Sciatic nerve (tissue), 2 donors: ENCODE data around the gene CPA3. TPM values are rescaled to one million over a fixed set of nuclear protein-coding genes. Genes with fewer than 3 reads are reported as not detected.

ENCODE experiments used
- ATAC-seq: fragments of 200-7000 bp; cut with Tn5 transposase; one replicate; pipeline ENCODE4 v1.9.1; 2020; ENCODE audit warnings: mild to moderate bottlenecking, moderate library complexity
- DNase-seq: peaks from one replicate; pipeline ENCODE4 v3.0.0-alpha.2; 2020; ENCODE audit warnings: low spot score
- intact Hi-C: fragments of 100-400 bp; cut with DNase I; formaldehyde crosslinking; loops from one replicate; pipeline ENCODE4 v1.14.2; 2022
- total RNA-seq: library from RNA; stranded (reverse); fragmentation: NEBNext Ultra II Directional; extraction: Animal tissue kit (Norgen Biotek cat#: 25700); gene quantifications from one replicate; pipeline ENCODE4 v1.2.1, GENCODE V29; 2021
- donor health status: DM: no; HTN: no; CAD: no.
- donor health status: DM: no; HTN: no; CAD: no.

The CPA3 gene
- total RNA-seq, 1 donor from 2014 or later, result 10.3 TPM

DNA sequence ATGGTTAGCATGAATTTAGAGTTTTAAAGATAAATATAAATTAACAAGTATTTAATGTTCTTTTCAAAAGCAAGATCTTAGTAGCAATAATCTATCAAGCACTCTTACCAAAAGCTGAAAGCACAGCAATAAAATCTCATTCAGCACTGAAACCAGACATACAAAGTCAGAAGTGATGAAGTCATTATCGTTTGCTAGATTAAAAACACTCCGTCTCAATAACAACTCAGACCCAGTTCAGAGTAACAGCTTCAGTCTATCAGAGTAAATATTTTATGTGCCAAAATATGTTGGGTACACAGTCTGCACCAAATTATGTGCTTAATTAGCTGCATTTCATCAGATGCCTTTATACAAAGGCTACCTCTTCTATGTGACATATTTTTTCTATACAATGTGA is 41.6 kb downstream of the CPA3 start:
- intact Hi-C loops, result no loop called here
- DNase-seq (no peak), ATAC-seq (no peak)

GRCh38 chr3:148911173-148911572 is 46.1 kb downstream of the CPA3 start:
- ATAC-seq (no peak), DNase-seq (no peak)
- intact Hi-C loops, result no loop called here

GRCh38 chr3:148911592-148911991 is 46.5 kb downstream of the CPA3 start:
- intact Hi-C loops, result no loop called here
- DNase-seq, result no peak
- ATAC-seq, result no peak

DNA sequence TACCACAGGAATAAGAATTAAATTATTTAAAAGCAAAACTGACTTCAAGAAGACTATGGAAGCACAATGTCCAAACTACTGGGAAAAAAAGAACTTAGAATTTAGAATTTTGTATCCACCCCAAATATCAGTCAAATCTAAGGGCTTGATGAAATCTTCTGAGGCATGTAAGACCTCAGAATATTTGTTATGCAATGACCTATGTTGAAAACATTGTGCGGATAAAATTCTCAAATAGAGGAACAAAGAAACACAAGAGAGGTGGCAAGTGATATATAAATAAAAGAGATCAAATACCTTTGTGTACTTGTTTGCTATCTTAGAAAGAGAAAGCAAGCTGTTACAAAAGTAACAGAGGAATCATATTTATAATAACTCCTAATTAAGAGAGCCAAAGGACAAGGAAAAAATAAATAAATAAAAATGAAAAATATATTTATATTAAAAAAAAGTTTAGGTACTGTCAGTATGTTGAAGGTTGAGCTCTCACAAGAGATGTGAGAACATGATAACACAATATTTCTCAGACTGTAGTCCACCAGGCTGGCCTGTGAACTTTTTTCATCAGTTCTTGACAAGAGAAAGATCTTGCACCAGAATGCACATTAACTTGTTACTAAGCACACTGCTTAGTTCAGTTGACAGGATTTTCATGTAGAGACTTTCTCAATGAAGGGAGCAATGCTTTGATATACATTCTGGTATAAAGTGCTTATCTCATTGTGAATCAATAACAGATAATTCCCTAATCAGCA is 50.0 kb downstream of the CPA3 start:
- no peak for DNase-seq
- intact Hi-C loops, result no loop called here
- no peak for ATAC-seq

DNA sequence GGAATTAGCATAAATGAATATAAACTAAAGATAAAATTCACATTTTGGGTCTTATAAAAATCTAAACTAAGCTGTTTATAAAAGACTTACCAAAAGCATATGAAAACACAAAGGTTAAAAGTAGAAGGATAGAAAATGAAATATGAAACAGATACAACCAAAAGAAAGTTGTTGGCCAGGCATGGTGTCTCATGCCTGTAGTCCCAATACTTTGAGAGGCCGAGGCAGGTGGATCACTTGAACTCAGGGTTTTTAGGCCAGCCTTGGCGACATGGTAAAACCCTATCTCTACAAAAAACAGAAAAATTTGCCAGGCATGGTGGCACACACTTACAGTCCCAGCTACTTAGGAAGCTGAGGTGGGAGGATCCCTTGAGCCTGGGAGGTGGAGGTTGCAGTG is 51.0 kb downstream of the CPA3 start:
- intact Hi-C loops, result no loop called here
- no peak for DNase-seq

DNA sequence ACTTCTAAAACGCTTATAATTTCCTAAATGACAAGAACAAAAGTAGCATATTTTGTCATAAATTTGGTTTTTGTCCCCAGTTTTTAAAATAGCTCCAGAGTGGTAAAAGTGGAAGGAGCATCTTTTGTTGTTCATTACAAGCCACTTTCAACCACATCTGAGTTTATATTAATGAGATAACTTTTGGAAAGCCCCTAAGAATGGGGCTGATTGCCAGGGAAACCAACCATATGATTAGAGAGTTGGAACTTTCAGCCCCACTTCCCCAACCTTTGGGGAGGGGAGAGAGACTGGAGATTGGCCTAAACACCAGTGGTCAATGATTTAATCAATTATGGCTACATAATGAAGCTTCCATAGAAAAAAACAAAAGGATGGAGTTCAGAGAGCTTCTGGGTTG is 57.4 kb downstream of the CPA3 start:
- DNase-seq (no peak), ATAC-seq (no peak)

More for the DNA sequence above, 51.0 kb downstream of the CPA3 start:
- no peak for ATAC-seq

GRCh38 chr3:148923592-148923991 is 58.5 kb downstream of the CPA3 start:
- no peak for ATAC-seq
- no peak for DNase-seq
- intact Hi-C loops, result no loop called here

More for the DNA sequence above, 57.4 kb downstream of the CPA3 start:
- intact Hi-C loops, result no loop called here

- intact Hi-C loops, result no loop called here
- DNase-seq (no peak), ATAC-seq (no peak)
These were observed 59.5 kb downstream of the CPA3 start for GRCh38 chr3:148924562-148924961.

DNA sequence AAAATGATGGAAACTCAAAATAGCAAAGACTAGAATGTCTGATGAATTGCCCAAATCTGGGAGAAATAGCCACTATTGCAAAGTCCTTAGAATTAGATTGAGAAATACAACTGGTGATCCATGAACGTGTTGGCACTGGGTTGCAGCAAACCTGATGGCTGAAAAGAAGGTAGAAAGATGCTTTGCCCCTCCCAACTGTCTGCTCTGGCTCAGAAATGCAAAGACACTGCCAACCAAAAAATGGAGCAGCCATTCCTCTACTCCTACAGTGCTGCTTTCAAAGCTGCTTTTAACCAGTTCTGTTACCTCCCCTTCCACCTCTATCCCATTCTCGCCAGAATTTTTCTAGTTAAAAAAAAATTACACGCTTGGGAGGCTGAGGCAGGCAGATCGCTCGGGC is 60.7 kb downstream of the CPA3 start:
- ATAC-seq (no peak), DNase-seq (no peak)
- intact Hi-C loops, result no loop called here

DNA sequence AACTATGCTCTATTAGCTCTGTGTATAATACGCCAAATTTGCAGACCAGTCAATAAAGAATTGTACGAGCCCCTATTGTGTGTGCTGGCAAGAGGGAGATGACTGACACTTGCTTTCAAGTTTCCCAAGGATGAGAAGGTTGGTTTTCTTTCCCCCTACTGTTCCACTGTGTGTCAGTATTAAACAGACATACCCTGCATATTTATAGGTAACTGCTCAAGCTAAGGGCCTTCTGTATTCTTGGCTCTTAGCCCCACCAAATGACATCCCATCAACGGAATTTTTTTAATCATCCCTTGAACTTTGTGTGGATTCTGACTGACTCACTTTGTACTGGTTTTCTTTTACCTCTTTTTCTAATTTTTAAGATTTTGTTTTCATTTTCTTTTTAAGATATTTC is 65.7 kb downstream of the CPA3 start:
- intact Hi-C loops, result no loop called here
- DNase-seq, result no peak
- no peak for ATAC-seq

DNA sequence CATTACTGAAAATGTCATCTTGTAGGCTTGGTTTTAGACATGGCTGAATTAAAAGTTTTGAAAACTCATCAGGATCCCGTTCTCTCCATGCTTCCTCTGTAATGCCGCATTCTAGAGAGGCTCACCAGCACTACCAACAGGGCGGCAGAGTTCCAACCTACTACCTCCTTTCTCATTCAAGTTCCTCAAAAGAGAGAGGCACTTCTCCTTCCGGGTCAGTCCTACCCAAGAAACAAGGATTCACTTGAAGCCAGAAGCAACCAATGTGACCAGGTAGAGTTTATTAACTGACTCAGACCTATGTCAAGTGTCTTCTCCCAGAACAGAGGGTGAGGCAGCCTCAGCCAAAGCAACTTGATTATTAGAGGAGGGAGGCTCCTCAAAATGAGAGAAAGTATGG is 66.5 kb downstream of the CPA3 start:
- DNase-seq, result no peak
- intact Hi-C loops, result no loop called here
- ATAC-seq, result no peak

- ATAC-seq (no peak), DNase-seq (no peak)
- intact Hi-C loops, result no loop called here
These were observed 67.9 kb downstream of the CPA3 start for GRCh38 chr3:148932972-148933371.

DNA sequence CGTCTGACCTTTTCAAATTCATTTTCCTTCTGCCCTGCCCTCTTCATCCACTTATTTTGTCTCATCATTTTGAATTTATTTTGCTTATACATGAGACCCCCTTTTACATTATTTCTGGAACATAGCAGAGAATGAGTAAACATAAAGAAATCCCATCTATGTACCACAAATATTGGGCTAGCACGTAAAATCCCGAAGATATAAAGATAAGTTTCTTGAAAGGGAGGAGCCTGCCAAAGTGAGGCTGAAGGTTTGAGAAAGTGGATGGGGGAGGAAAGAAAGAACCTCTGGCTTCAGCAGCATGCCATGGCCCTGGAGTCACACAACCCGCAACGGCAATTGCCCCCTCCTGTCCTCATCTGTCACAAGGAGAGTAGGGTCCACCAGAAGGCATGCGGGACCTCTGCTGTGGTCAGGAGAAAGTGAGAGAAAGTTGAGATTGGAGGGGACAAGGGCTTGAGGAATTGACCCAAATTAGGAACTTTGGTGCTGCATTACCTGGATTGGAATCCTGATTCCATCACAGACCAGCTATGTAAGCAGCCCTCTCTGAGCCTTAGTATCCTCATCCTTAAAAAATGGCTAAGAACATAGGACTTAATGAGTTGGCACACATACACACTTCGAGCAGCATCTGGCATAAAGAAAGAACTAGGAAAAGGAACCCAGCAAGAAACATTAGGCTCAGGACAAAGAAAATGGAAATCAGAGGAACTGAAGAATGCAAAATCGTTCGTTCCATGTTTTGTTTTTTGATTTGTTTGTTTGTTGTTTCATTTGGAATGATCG is 72.6 kb downstream of the CPA3 start:
- DNase-seq (no peak), ATAC-seq (no peak)
- intact Hi-C loops, result no loop called here

- no peak for ATAC-seq
- intact Hi-C loops, result no loop called here
- no peak for DNase-seq
These were observed 73.2 kb downstream of the CPA3 start for GRCh38 chr3:148938306-148938705.

DNA sequence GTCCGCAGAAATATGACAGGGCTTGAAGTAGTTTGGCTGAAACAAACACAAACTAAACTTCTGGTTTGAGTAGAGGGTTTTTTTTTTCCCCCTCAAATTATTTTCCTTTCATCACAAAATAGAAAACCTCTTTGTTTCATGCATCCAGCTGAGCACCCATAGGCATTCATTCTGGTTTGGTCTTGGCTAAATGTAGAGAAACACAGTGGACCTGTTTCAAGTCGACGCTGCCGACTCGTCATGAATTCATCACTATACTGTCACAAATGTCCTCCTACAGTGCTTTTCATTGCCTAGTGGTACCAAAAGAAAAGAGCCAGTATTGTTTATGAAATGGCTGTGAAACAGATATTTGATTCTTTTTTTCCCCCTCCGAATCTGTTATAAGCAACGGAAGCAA is 73.8 kb downstream of the CPA3 start:
- DNase-seq, result no peak
- intact Hi-C loops, result no loop called here

DNA sequence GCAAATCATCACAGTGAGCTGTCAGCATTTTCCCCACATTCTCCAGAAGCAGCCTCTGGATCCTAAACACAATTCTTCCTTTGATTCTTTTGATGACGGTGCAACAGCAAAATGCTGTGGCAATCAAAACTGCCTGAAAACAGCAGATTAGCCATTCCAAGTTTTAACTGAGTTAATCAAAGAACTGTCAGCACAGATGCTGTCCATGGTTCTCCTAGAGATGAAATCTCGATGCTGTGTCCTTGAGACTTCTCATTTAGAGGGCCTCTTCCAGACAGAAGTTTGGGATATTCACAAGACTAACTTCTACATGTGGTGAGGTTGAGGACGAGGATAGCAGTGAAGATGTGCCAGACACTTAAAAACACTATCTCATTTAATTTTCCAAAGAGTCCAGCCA is 75.9 kb downstream of the CPA3 start:
- intact Hi-C loops, result no loop called here
- ATAC-seq (no peak), DNase-seq (no peak)

More for the DNA sequence above, 73.8 kb downstream of the CPA3 start:
- peak; percentile 31 for ATAC-seq

DNA sequence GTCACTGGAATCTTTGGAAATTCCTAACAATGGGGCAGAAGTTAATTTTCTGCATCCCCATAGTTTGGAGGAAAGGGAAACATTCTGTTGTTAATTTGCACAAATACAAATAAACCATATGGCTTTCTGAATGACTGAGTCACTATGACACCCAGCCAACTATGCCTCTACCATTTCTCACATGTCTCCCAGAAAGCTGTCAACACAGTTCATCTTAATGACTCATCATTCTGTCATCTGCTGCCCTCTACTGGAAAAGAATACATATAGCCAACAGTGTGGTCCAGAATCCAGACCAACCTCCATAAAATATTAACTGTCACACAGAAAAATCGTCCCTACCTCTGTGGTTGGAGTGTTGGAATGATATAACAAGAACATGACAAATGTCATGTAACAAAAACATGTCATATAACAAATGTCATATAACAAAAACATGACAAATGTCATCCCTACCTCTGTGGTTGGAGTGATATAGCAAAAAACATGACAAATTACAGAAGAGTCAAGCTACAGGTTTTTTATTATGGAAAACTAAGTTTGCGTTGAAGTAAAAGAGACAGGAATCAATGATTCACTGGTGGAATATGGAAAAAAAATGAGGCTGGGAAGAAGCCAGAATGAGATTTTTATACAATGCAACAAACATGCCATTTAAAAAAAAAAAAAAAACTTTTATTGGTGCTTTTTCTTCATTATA is 78.6 kb downstream of the CPA3 start:
- peak; percentile 80 for ATAC-seq
- intact Hi-C loops, result no loop called here
- no peak for DNase-seq

DNA sequence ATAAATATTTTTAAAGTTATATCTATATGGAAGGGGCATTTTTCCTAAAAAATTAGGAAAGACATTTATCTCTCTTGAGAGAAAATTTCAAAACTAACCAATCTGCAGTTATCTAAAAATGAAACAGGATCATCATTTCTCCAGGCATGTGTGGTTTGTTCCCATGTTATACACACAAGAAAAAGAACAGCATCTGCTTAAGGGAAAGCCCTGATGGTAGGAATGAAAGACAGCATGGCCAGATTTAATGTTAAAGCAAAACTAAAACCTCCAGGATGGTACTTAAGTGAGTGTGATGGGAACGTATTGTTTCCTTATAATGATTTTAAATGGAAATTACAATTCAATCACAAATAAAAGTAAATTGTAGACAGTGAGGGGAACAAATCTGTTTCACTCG is 80.0 kb downstream of the CPA3 start:
- intact Hi-C loops, result no loop called here
- ATAC-seq, result no peak
- no peak for DNase-seq
